Measurements from ENCODE around the gene GPS2. TPM values are rescaled to one million over a fixed set of nuclear protein-coding genes. Genes with fewer than 3 reads are reported as not detected.

GPS2 gene
- total RNA-seq, 4 donors from 2014 or later, result 96.5 to 578 (median 150) TPM

- in situ Hi-C loops (cut with MboI; ENCODE audit: low pct_ligation_motif_present in 1 of 4, low pct_unique_long_range_greater_than_20kb in 1 of 4, low sequenced_read_pairs in 3 of 4), result no loop called here
- TF ChIP-seq CTCF (IDR thresholded peaks at IDR 0.05) (no peak), POLR2AphosphoS5 (IDR thresholded peaks at IDR 0.05) (no peak), POLR2A (IDR thresholded peaks at IDR 0.05) (no peak), EP300 (IDR thresholded peaks at IDR 0.05; ENCODE audit: low read depth) (no peak)
- H3K9me3 ChIP-seq, result no peaks in the 10 kb centered on the region
- H3K4me1 ChIP-seq, result peaks cover 11 to 34% (median 18%) of the 10 kb centered on the region in 4 donors
- 35 to 67% methylated on average over 1 to 20 of the region's 30 CpGs for WGBS, 2 donors (ENCODE audit: low coverage in 1 of 2)
- DNase-seq, result no peak
- peak overlapping the region; percentile 30 to 94 (median 91) for H3K4me3 ChIP-seq
- intact Hi-C loops (cut with DNase I; ENCODE audit: low total_unique reads), result no loop called here
- peaks cover 0 to 34% (median 15%) of the 10 kb centered on the region in 4 donors for H3K36me3 ChIP-seq
- peak overlapping the region; percentile 93 to 98 (median 95) for H3K27ac ChIP-seq
- no peaks in the 10 kb centered on the region for H3K27me3 ChIP-seq
Measured at GRCh38 chr17:7315570-7316235, 543 bp upstream of the GPS2 start.

- H3K9me3 ChIP-seq, result no peaks in the 10 kb centered on the region
- TF ChIP-seq POLR2A (IDR thresholded peaks at IDR 0.05) (no peak), CTCF (IDR thresholded peaks at IDR 0.05) (no peak)
- intact Hi-C loops (cut with DNase I; ENCODE audit: low total_unique reads), result no loop called here
- H3K4me1 ChIP-seq, result peaks cover 21 to 50% (median 33%) of the 10 kb centered on the region in 4 donors
- no peaks in the 10 kb centered on the region for H3K27me3 ChIP-seq
- DNase-seq, result no peak
- H3K27ac ChIP-seq, result peak overlapping the region; percentile 93 to 98 (median 95)
- peak overlapping the region; percentile 30 to 94 (median 91) for H3K4me3 ChIP-seq
- H3K36me3 ChIP-seq, result peaks cover 0 to 47% (median 18%) of the 10 kb centered on the region in 4 donors
- WGBS, 2 donors (ENCODE audit: low coverage in 1 of 2), result 22 to 44% methylated on average over 4 to 9 of the region's 9 CpGs
- in situ Hi-C loops (cut with MboI; ENCODE audit: low pct_ligation_motif_present in 1 of 4, low pct_unique_long_range_greater_than_20kb in 1 of 4, low sequenced_read_pairs in 3 of 4), result no loop called here
Measured at GRCh38 chr17:7313890-7314718, 1.1 kb downstream of the GPS2 start.

- peaks cover 22 to 53% (median 37%) of the 10 kb centered on the region in 4 donors for H3K4me1 ChIP-seq
- intact Hi-C loops (cut with DNase I; ENCODE audit: low total_unique reads) (no loop called here), in situ Hi-C loops (cut with MboI; ENCODE audit: low pct_ligation_motif_present in 1 of 4, low pct_unique_long_range_greater_than_20kb in 1 of 4, low sequenced_read_pairs in 3 of 4) (no loop called here)
- no peak overlapping the region for H3K4me3 ChIP-seq
- H3K36me3 ChIP-seq, result peaks cover 0 to 47% (median 18%) of the 10 kb centered on the region in 4 donors
- no peak for TF ChIP-seq EP300 (IDR thresholded peaks at IDR 0.05; ENCODE audit: low read depth)
- TF ChIP-seq CTCF (IDR thresholded peaks at IDR 0.05), result peak in 3 of 5 experiments; percentile 21 to 32 (median 26)
- TF ChIP-seq POLR2A (IDR thresholded peaks at IDR 0.05), result no peak
- no peak for TF ChIP-seq POLR2AphosphoS5 (IDR thresholded peaks at IDR 0.05)
- 75 to 84% methylated on average over 4 to 7 of the region's 7 CpGs for WGBS, 2 donors (ENCODE audit: low coverage in 1 of 2)
- H3K9me3 ChIP-seq, result no peaks in the 10 kb centered on the region
- no peak for DNase-seq
- H3K27ac ChIP-seq, result peak overlapping the region in 3 of 4 donors; percentile 15 to 98 (median 96)
- no peaks in the 10 kb centered on the region for H3K27me3 ChIP-seq
Measured at GRCh38 chr17:7313088-7313889, 1.9 kb downstream of the GPS2 start.
